BE2C (cell line): Measurements from ENCODE around the gene CDH15.
A peak's percentile ranks its signal among the peaks of the same experiment; 100 is the strongest.

ENCODE experiments used
- DNase-seq: peaks from one replicate; pipeline ENCODE4 v3.0.0-alpha.2; 2020
- H3K27me3 ChIP-seq: fragments of 250-450 bp; sonication (Bioruptor Pico); 2 replicates; pipeline ENCODE4 v1.5.1; 2020; ENCODE audit warnings: mild to moderate bottlenecking
- H3K36me3 ChIP-seq: fragments of 250-450 bp; sonication (Bioruptor Pico); 2 replicates; pipeline ENCODE4 v1.5.1; 2020; ENCODE audit warnings: mild to moderate bottlenecking
- H3K4me1 ChIP-seq: fragments of 250-450 bp; sonication (Bioruptor Pico); 2 replicates; pipeline ENCODE4 v1.5.1; 2020
- H3K4me3 ChIP-seq: 2 replicates; pipeline ENCODE4 v1.5.1; 2011; ENCODE audit warnings: low read depth, low read length
- H3K9me3 ChIP-seq: fragments of 250-450 bp; sonication (Bioruptor Pico); 2 replicates; pipeline ENCODE4 v1.5.1; 2020
- CTCF ChIP-seq: IDR thresholded peaks from 2 replicates; pipeline ENCODE4 v1.5.1; 2012; ENCODE audit warnings: mild to moderate bottlenecking, low read depth, low read length

CDH15 gene

GRCh38 chr16:89149386-89149785 lies 22.2 kb upstream of the CDH15 start:
- Histone ChIP-seq H3K9me3 (no peaks in the 10 kb centered on the region), H3K4me3 (no peak overlapping the region), H3K4me1 (peaks cover 13% of the 10 kb centered on the region), H3K36me3 (peaks cover 21% of the 10 kb centered on the region), H3K27me3 (no peaks in the 10 kb centered on the region)
- DNase-seq, result no peak
- TF ChIP-seq CTCF, result no peak

- Histone ChIP-seq H3K36me3 (peaks cover 20% of the 10 kb centered on the region), H3K4me1 (peaks cover 13% of the 10 kb centered on the region), H3K9me3 (no peaks in the 10 kb centered on the region), H3K27me3 (no peaks in the 10 kb centered on the region), H3K4me3 (no peak overlapping the region)
- TF ChIP-seq CTCF, result no peak
- DNase-seq, result peak; percentile 12
Observed at GRCh38 chr16:89150090-89150835, 21.3 kb upstream of the CDH15 start.

GRCh38 chr16:89150981-89151380 lies 20.6 kb upstream of the CDH15 start:
- no peaks in the 10 kb centered on the region for H3K9me3 ChIP-seq
- no peak overlapping the region for H3K4me3 ChIP-seq
- TF ChIP-seq CTCF, result no peak
- peak; percentile 51 for DNase-seq
- H3K36me3 ChIP-seq, result peaks cover 16% of the 10 kb centered on the region
- peaks cover 13% of the 10 kb centered on the region for H3K4me1 ChIP-seq
- no peaks in the 10 kb centered on the region for H3K27me3 ChIP-seq

GRCh38 chr16:89152831-89153700 lies 18.5 kb upstream of the CDH15 start:
- H3K27me3 ChIP-seq, result no peaks in the 10 kb centered on the region
- peaks cover 8% of the 10 kb centered on the region for H3K36me3 ChIP-seq
- no peak for TF ChIP-seq CTCF
- no peak for DNase-seq
- H3K4me3 ChIP-seq, result no peak overlapping the region
- H3K4me1 ChIP-seq, result peaks cover 13% of the 10 kb centered on the region
- no peaks in the 10 kb centered on the region for H3K9me3 ChIP-seq

GRCh38 chr16:89153848-89154271 lies 17.7 kb upstream of the CDH15 start:
- DNase-seq, result no peak
- no peaks in the 10 kb centered on the region for H3K27me3 ChIP-seq
- H3K4me1 ChIP-seq, result peaks cover 13% of the 10 kb centered on the region
- H3K9me3 ChIP-seq, result no peaks in the 10 kb centered on the region
- H3K36me3 ChIP-seq, result peaks cover 8% of the 10 kb centered on the region
- H3K4me3 ChIP-seq, result no peak overlapping the region
- TF ChIP-seq CTCF, result no peak
